GM19438 (cell line): ENCODE measurements around the gene LPCAT1.
"Not testable (repeated sequence)": the region's sequence is repeated elsewhere in the genome, so short reads cannot be mapped to it uniquely, and the experiment has no call there.

Experiments used
- ATAC-seq: cut with Tn5 transposase; IDR thresholded peaks from one replicate; pipeline ENCODE4 v1.9.1; 2021; ENCODE audit warnings: low read depth; ENCODE audit not compliant: unreplicated experiment

The LPCAT1 gene

DNA sequence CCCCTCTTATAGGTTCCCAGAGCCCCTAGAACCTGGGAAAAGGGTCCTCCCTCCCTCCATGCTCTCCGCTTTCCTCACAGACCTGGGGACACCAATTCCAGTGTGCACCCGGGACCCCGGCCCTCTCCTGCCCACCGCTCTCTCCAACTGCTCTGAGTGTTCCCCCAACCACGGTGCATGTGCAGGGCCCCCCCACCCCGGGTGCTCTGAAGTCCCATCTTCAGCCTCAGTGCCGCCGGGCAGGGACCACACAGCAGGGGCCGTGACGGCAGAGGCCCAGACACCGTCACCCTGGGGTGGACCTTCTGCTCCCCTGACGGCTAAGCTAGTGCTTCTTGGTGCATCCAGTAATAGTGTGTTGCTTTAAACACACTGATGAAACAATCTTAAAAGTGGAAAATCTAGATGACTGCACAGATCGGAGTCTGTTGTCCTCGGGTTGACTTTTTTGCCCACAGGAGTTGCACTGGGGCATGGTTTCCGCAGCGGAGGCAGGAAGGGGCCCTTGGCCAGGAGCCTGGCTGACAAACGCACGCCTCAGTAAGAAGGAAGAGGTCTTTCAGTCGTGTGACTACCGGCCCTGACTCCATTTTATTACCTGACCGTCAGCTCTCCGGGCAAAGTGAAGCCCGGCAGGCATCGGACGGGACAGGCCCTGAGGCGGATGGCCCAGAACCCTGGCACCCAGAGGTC is 42.3 kb downstream of the LPCAT1 start:
- no peak for ATAC-seq

DNA sequence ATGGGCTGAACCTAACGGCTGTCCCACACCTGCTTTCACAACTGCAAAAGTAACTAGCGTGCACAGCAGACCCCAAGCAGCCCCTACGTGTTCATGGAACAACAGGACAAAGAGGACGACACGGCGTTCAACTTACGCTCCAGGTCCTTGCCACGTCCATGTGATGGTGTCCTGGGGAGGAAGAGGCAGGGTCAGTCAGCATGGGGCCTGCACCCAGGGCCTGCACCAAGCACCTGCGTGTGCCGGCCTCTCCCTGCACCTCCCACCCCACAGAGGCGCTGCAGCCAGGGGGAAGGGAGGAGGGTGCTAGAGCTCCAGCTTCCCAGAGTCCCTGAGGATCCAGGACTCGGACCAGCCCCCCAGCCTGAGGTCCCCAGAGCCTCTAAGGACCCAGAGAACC is 43.0 kb downstream of the LPCAT1 start:
- no peak for ATAC-seq

GRCh38 chr5:1480217-1480616 is 43.5 kb downstream of the LPCAT1 start:
- ATAC-seq = no peak

- ATAC-seq = no peak
Observed at GRCh38 chr5:1479581-1480188, 44.1 kb downstream of the LPCAT1 start.

- ATAC-seq = no peak
Observed at GRCh38 chr5:1479066-1479465, 44.7 kb downstream of the LPCAT1 start.

DNA sequence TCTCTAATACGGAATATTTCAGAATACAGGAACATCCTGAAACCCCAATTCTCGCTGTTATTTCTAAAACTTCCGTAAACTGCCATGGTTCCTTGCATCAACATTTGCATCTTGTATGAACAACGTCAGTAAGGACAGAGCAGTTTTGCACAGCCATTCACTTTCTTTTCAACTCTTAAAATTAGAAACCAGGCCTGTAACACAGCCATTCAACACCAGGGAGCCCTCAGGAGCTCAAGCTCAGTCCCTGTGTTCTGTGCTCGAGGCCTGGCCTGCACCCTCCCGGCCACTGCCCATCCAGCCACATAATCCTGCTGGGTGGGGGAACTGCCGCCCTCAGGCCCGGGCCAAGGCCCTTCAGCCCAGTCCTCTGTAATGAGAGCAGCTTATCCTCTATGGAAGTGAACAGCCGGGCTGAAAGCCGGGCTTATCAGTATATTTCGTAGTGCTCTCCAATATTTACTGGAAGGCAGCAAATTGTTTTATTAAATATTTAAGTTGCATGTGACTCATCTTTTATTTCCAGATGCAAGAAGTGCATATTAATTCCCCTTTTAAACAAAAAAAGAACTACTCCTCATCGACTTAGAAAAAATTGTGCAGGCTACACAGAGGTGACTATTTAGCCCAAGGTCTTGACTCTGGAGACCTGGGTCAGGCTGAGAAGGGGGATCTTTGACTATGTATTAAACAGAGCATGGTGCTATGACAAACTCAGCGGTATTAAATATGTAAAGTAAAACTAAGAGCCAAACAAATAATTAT is 45.3 kb downstream of the LPCAT1 start:
- ATAC-seq = no peak

DNA sequence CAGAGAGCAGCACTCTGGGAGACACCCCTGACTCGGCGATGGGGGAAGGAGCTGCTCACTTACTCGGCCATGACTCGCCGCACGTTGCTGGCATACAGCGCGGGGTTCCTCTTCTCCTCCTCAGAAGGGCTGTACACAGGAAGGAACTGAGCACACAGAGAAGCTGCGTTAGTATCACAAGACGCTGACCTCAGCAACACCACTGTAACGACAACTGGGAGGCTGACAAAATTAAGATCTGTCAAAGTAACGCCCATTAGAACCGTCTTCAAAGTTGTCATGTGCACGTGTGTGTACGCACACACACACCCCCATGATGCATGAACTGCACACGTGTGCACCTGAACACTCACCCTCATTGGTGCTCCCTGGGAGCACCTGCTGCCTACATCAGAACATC is 46.4 kb downstream of the LPCAT1 start:
- no peak for ATAC-seq

DNA sequence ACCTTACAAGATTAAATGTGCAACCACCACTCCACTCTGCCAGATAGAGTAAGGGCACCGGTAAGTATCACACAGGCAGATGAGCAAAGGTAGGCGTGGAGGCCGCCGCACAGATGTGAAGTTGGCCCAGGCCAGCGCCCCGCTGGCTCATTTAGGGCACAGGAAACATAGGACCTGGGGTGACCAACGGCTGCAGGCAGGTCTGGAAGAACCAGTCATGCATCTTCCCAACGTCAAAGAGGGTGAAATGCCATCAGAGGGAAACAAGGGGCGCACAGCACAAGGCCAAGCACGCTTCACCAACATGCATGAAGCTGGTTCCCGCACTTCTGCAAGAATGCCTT is 46.8 kb downstream of the LPCAT1 start:
- ATAC-seq = no peak

- no peak for ATAC-seq
Observed at GRCh38 chr5:1476181-1476966, 47.4 kb downstream of the LPCAT1 start.

GRCh38 chr5:1475544-1475900 is 48.2 kb downstream of the LPCAT1 start:
- not testable (repeated sequence) for ATAC-seq

GRCh38 chr5:1474866-1475543 is 48.8 kb downstream of the LPCAT1 start:
- no peak for ATAC-seq

- ATAC-seq = no peak
Observed at GRCh38 chr5:1474183-1474839, 49.4 kb downstream of the LPCAT1 start.

DNA sequence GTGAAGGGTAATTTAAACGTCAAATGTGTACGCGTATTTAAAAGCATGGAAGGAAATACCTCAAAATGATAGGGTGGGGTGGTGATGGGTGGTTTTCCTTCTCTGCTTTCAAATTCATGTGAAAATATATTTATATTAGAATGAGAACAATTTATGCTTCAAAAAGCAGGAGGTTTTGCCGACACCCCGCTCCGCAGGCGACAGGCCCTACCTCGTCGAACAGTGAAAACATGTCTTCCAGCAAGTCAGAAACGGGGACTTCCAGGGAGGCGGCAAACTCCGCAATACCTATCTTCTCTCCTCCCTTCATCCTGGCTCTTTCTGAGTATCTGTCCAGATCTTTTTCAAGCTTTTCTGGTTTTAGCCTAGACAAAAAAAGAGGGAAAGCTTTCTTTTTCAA is 50.0 kb downstream of the LPCAT1 start:
- no peak for ATAC-seq

DNA sequence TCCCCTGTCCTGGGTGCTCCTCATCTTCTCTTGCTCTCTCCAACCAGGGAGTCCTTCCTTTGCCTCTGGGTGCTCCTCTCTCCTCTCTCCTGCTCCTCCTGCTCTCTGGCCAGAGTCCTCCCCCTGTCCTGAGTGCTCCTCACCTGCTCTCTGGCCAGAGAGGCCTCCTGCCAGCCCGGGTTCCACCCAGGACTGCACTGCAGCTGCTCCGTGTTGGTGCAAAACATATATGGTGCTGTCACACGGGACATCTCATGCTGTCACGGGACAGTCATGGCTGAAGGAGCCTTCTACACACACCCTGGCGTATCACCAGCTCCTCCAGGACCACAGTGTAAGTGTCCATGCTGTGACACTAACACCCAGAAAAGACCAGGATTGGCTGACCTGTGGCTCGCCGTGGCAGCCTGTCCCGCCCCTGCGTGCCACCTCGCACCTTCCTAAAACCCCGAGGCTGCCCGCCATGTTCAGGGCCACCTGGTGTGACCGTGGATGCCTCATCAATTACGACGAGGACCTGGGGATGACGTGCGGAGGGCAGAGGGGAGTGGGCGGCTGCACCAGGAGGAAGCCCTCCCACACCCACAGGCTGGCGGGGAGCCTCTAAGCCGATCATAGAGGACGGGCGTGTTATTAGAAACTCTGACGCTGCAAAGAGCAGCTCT is 50.7 kb downstream of the LPCAT1 start:
- no peak for ATAC-seq

DNA sequence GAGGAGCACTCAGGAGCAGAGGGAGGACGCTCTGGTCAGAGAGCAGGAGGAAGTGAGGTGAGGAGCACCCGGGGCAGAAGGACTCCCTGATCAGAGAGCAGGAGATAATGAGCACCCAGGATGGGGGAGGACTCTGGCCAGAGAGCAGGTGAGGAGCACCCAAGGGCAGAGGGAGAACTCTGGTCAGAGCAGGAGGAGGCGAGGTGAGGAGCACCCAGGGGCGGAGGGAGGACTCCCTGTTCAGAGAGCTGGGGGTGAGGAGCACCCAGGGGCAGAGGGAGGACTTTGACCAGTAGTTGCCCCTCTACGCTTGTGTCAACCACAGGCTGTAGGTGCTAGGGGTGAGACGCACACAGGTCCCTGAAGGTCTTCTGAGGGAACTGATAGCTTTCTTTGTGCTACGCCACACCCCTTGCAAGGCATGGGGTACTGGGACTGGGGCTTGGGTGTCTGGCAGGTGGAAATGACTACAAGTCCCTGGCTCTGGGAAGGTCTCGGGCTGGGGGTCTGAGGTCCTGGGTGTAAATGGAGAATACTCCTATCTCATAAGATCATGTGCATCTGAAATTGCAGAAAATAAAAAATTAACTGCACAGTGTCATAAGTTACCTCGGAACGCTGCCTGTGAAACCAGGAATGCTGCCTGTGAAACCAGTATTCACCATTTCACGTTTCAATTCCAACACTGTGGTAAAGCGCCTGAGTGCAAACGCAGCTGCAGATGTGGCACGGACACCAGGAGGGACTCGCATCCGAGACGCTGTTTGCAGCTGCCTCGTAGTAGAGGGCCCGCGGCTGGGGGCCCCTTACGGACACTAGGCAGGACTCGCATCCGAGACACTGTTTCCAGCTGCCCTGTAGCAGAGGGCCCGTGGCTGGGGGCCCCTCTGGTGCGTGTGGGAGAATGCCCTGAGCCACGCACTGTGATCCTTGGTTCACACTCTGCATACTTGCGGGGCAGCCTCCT is 51.5 kb downstream of the LPCAT1 start:
- ATAC-seq = no peak

GRCh38 chr5:1471240-1471853 is 52.4 kb downstream of the LPCAT1 start:
- ATAC-seq = no peak

GRCh38 chr5:1470762-1471211 is 53.0 kb downstream of the LPCAT1 start:
- ATAC-seq = no peak
